Prostate gland (tissue), 2 donors: ENCODE measurements around the gene POLR3B. TPM values are rescaled to one million over a fixed set of nuclear protein-coding genes. Genes with fewer than 3 reads are reported as not detected.

Source experiments
- DNase-seq: peaks from one replicate; pipeline ENCODE4 v3.0.0-alpha.2; 2019; ENCODE audit warnings: low spot score
- H3K27ac ChIP-seq, 2 donors: fragments of 200-600 bp; sonication (generic); 2 replicates each; pipeline ENCODE4 v1.5.1; 2017 to 2019
- H3K27me3 ChIP-seq: fragments of 200-600 bp; sonication (generic); replicated peaks from 2 replicates; pipeline ENCODE4 v1.5.1; 2019; ENCODE audit not compliant: insufficient read depth
- H3K36me3 ChIP-seq, 2 donors: fragments of 200-600 bp; sonication (generic); 1 replicate in 1 of 2; 2 replicates in 1 of 2; pipeline versions ENCODE4 v1.5.1 to v1.8.1; 2017 to 2019
- H3K4me1 ChIP-seq: fragments of 200-600 bp; sonication (generic); replicated peaks from 2 replicates; pipeline ENCODE4 v1.5.1; 2019
- H3K4me3 ChIP-seq, 2 donors: fragments of 200-600 bp; sonication (generic); 2 replicates each; pipeline ENCODE4 v1.5.1; 2017 to 2019
- H3K9me3 ChIP-seq: fragments of 200-600 bp; sonication (generic); 2 replicates; pipeline ENCODE4 v1.5.1; 2017
- CTCF ChIP-seq, 4 experiments: fragments of 200-600 bp in 2 of 4; fragments of 450-650 bp in 2 of 4; sonication (generic) in 2 of 4; IDR thresholded peaks; 1 replicate in 3 of 4; 2 replicates in 1 of 4; pipeline ENCODE4 v1.5.1; 2016 to 2019; ENCODE audit warnings: antibody characterized with exemption in 4 of 4, mild to moderate bottlenecking in 2 of 4, moderate library complexity in 2 of 4
- POLR2A ChIP-seq: fragments of 450-650 bp; IDR thresholded peaks from one replicate; pipeline ENCODE4 v1.6.1; 2016; ENCODE audit warnings: antibody characterized with exemption, mild to moderate bottlenecking
- POLR2AphosphoS5 ChIP-seq: sonication (generic); formaldehyde crosslinking; IDR thresholded peaks from one replicate; pipeline ENCODE4 v1.6.1; 2017; ENCODE audit warnings: antibody characterized with exemption
- WGBS: methylation state at CpG from one replicate; pipeline ENCODE4 v1.1.5; 2018; 5-methylcytosine and 5-hydroxymethylcytosine counted together
- intact Hi-C: fragments of 100-400 bp; cut with DNase I; formaldehyde crosslinking; loops from one replicate; pipeline ENCODE4 v1.14.2; 2022
- total RNA-seq, 2 donors: library from RNA; depleted of rRNA; stranded (reverse); fragments of >200 nt; gene quantifications; one replicate each; pipeline ENCODE4 v1.1.0, GENCODE V29; 2016

POLR3B gene
- total RNA-seq, 2 donors from 2014 or later: 8.6 to 9.5 TPM

DNA sequence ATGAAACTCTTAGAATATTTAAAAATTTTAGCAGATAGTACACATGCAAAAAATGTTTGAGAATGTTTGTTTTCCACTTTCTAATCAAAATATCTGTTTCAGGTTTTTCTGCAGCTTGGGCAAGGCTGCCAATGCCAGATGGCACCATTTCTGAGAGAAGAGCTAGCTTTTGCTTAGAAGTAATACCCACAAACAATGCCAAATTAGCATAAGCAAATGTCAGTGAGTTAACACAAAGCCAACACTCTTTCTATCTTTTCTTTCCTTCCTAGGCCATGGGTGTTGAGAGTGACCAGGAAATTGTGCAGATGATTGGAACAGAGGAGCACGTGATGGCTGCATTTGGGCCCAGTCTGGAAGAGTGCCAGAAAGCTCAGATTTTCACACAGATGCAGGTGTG lies 35.2 kb downstream of the POLR3B start:
- no peaks in the 10 kb centered on the region for H3K9me3 ChIP-seq
- no peaks in the 10 kb centered on the region for H3K4me1 ChIP-seq
- intact Hi-C loops: no loop called here
- WGBS: 89% methylated on average over 1 of the region's 1 CpG
- no peak overlapping the region for H3K27ac ChIP-seq
- no peaks in the 10 kb centered on the region for H3K27me3 ChIP-seq
- no peak overlapping the region for H3K4me3 ChIP-seq
- no peak for DNase-seq
- TF ChIP-seq CTCF (IDR thresholded peaks at IDR 0.05) (no peak), POLR2AphosphoS5 (no peak), POLR2A (no peak)
- no peaks in the 10 kb centered on the region for H3K36me3 ChIP-seq

DNA sequence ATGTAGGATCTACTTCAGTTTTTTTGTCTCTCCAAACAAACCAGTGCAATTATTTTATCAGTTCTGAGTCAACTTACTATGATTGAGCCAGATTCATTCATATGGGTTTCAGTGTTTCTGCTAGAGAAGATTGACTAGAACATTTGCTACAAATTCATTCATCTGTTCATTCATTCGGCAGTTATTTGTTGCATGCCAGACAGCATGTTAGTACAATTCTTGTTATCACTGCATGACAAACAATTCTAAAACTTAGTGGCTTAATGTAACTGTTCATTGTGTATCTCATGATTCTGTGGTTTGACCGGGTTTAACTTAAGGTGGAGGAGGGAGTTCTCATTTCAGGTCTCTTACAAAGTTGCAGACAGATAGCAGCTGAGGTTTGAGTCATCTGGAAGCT lies 52.3 kb downstream of the POLR3B start:
- intact Hi-C loops: no loop called here
- Histone ChIP-seq H3K36me3 (no peaks in the 10 kb centered on the region), H3K27me3 (no peaks in the 10 kb centered on the region), H3K4me1 (no peaks in the 10 kb centered on the region), H3K27ac (no peak overlapping the region), H3K9me3 (no peaks in the 10 kb centered on the region), H3K4me3 (no peak overlapping the region)
- 88% methylated on average over 2 of the region's 2 CpGs for WGBS
- no peak for DNase-seq
- TF ChIP-seq CTCF (IDR thresholded peaks at IDR 0.05): no peak

DNA sequence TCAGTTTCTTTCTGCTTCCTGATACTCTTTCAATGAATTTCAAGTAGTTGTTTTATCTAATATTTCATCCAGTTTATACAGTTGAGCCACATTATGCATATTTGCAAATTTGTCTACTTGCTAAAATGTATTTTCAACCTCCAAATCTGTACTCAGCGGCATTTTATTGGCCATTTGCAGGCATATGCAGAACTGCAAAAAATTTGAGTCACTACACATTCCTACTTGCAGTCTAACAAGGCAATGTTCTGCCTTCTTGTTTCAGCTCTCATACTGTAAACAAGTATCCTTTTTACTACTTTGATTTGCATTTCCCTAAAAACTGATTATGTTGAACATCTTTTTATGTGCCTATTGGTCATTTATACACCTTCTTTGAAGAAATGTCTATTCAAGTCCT lies 55.0 kb downstream of the POLR3B start:
- no peaks in the 10 kb centered on the region for H3K36me3 ChIP-seq
- H3K9me3 ChIP-seq: no peaks in the 10 kb centered on the region
- no peaks in the 10 kb centered on the region for H3K4me1 ChIP-seq
- no peak for DNase-seq
- intact Hi-C loops: no loop called here
- 94% methylated on average over 1 of the region's 1 CpG for WGBS
- no peak overlapping the region for H3K4me3 ChIP-seq
- H3K27ac ChIP-seq: no peak overlapping the region
- TF ChIP-seq POLR2AphosphoS5 (no peak), POLR2A (no peak), CTCF (IDR thresholded peaks at IDR 0.05) (no peak)
- H3K27me3 ChIP-seq: no peaks in the 10 kb centered on the region

GRCh38 chr12:106415134-106415533 lies 57.6 kb downstream of the POLR3B start:
- no peaks in the 10 kb centered on the region for H3K27me3 ChIP-seq
- no peak overlapping the region for H3K4me3 ChIP-seq
- no peak for DNase-seq
- no peaks in the 10 kb centered on the region for H3K36me3 ChIP-seq
- no peak overlapping the region for H3K27ac ChIP-seq
- no peaks in the 10 kb centered on the region for H3K4me1 ChIP-seq
- intact Hi-C loops: no loop called here
- TF ChIP-seq POLR2AphosphoS5 (no peak), CTCF (IDR thresholded peaks at IDR 0.05) (no peak), POLR2A (no peak)
- H3K9me3 ChIP-seq: no peaks in the 10 kb centered on the region

GRCh38 chr12:106416273-106416672 lies 58.7 kb downstream of the POLR3B start:
- H3K27ac ChIP-seq: no peak overlapping the region
- no peak overlapping the region for H3K4me3 ChIP-seq
- no peak for DNase-seq
- no peaks in the 10 kb centered on the region for H3K4me1 ChIP-seq
- WGBS: 59% methylated on average over 2 of the region's 2 CpGs
- TF ChIP-seq POLR2A (no peak), CTCF (IDR thresholded peaks at IDR 0.05) (no peak), POLR2AphosphoS5 (no peak)
- no peaks in the 10 kb centered on the region for H3K36me3 ChIP-seq
- no peaks in the 10 kb centered on the region for H3K9me3 ChIP-seq
- H3K27me3 ChIP-seq: no peaks in the 10 kb centered on the region
- intact Hi-C loops: no loop called here
